HG03558 (cell line): ENCODE data around the gene TGFB2.

Source experiments
- ATAC-seq: cut with Tn5 transposase; IDR thresholded peaks from one replicate; pipeline ENCODE4 v1.9.1; 2021; ENCODE audit warnings: moderate number of reproducible peaks; ENCODE audit not compliant: unreplicated experiment; ENCODE audit errors: extremely low read depth

Gene TGFB2

GRCh38 chr1:218451415-218451814 is 106.3 kb downstream of the TGFB2 start:
- ATAC-seq: no peak

- no peak for ATAC-seq
Observed at GRCh38 chr1:218454700-218455282, 109.7 kb downstream of the TGFB2 start.

- no peak for ATAC-seq
Observed at GRCh38 chr1:218456444-218456843, 111.3 kb downstream of the TGFB2 start.

GRCh38 chr1:218459450-218459849 is 114.3 kb downstream of the TGFB2 start:
- no peak for ATAC-seq

GRCh38 chr1:218459878-218460711 is 115.0 kb downstream of the TGFB2 start:
- no peak for ATAC-seq

GRCh38 chr1:218461351-218461750 is 116.2 kb downstream of the TGFB2 start:
- ATAC-seq: no peak

GRCh38 chr1:218462116-218462515 is 117.0 kb downstream of the TGFB2 start:
- no peak for ATAC-seq

- no peak for ATAC-seq
Observed at GRCh38 chr1:218462587-218462986, 117.5 kb downstream of the TGFB2 start.

- ATAC-seq: no peak
Observed at GRCh38 chr1:218463194-218464156, 118.3 kb downstream of the TGFB2 start.

- no peak for ATAC-seq
Observed at GRCh38 chr1:218464871-218465270, 119.7 kb downstream of the TGFB2 start.

- no peak for ATAC-seq
Observed at GRCh38 chr1:218466341-218467010, 121.3 kb downstream of the TGFB2 start.

GRCh38 chr1:218467101-218468072 is 122.3 kb downstream of the TGFB2 start:
- ATAC-seq: no peak

- ATAC-seq: no peak
Observed at GRCh38 chr1:218468711-218469110, 123.6 kb downstream of the TGFB2 start.

GRCh38 chr1:218472885-218473284 is 127.7 kb downstream of the TGFB2 start:
- no peak for ATAC-seq

GRCh38 chr1:218473522-218473921 is 128.4 kb downstream of the TGFB2 start:
- peak; percentile 46 for ATAC-seq

GRCh38 chr1:218474128-218474527 is 129.0 kb downstream of the TGFB2 start:
- ATAC-seq: no peak

- no peak for ATAC-seq
Observed at GRCh38 chr1:218475275-218475674, 130.1 kb downstream of the TGFB2 start.

- ATAC-seq: no peak
Observed at GRCh38 chr1:218475699-218476098, 130.6 kb downstream of the TGFB2 start.

GRCh38 chr1:218476385-218476784 is 131.2 kb downstream of the TGFB2 start:
- no peak for ATAC-seq
